ENCODE data around the gene PEMT. TPM values are rescaled to one million over a fixed set of nuclear protein-coding genes. Genes with fewer than 3 reads are reported as not detected.

Gene PEMT
- total RNA-seq, 1 experiment from 2014 or later: 25.6 TPM

DNA sequence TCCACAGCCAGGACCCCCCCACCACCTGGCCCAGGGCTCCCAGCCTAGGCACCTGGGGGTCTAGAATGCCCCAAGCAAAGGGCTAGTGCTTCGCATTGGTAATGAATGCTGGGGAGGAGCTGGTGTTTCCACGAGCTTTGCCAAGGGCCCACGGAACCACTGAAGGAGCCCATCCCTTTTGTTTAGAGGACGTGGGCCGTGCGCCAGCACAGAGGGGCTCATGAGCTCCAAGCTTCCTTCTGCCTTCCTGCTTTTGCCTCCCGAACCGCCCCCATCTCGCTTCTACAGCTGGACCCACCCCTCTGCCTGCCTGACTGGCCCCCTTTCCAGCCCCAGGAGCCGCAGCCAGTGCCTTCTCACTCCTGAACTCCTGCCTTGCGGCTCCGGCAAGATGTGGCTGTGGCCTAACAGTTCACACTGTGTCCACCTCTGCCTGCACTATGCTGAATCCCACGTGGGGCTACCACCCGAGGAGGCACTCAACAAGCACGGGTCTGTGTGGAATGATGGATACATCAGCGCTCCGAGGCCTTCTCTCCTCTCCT is 63.5 kb downstream of the PEMT start:
- CTCF ChIA-PET: no interaction called here
- no peak for DNase-seq
- Mint-ChIP-seq H3K4me1 (ENCODE audit: low read depth, unreplicated experiment) (no peaks in the 10 kb centered on the region), H3K36me3 (ENCODE audit: insufficient read depth, unreplicated experiment) (no peaks in the 10 kb centered on the region), H3K4me3 (ENCODE audit: low read depth, unreplicated experiment) (no peak overlapping the region), H3K27me3 (ENCODE audit: unreplicated experiment) (no peaks in the 10 kb centered on the region), H3K9me3 (ENCODE audit: low read depth, unreplicated experiment) (no peaks in the 10 kb centered on the region), H3K27ac (ENCODE audit: unreplicated experiment) (no peak overlapping the region)
- intact Hi-C loops (cut with micrococcal nuclease; ENCODE audit: unreplicated experiment): no loop called here
- TF ChIP-seq, protein P1, sequence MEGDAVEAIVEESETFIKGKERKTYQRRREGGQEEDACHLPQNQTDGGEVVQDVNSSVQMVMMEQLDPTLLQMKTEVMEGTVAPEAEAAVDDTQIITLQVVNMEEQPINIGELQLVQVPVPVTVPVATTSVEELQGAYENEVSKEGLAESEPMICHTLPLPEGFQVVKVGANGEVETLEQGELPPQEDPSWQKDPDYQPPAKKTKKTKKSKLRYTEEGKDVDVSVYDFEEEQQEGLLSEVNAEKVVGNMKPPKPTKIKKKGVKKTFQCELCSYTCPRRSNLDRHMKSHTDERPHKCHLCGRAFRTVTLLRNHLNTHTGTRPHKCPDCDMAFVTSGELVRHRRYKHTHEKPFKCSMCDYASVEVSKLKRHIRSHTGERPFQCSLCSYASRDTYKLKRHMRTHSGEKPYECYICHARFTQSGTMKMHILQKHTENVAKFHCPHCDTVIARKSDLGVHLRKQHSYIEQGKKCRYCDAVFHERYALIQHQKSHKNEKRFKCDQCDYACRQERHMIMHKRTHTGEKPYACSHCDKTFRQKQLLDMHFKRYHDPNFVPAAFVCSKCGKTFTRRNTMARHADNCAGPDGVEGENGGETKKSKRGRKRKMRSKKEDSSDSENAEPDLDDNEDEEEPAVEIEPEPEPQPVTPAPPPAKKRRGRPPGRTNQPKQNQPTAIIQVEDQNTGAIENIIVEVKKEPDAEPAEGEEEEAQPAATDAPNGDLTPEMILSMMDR (IDR thresholded peaks at IDR 0.05; ENCODE audit: unreplicated experiment): no peak
- no TSS peak for BruUV-seq (replicated peaks)

DNA sequence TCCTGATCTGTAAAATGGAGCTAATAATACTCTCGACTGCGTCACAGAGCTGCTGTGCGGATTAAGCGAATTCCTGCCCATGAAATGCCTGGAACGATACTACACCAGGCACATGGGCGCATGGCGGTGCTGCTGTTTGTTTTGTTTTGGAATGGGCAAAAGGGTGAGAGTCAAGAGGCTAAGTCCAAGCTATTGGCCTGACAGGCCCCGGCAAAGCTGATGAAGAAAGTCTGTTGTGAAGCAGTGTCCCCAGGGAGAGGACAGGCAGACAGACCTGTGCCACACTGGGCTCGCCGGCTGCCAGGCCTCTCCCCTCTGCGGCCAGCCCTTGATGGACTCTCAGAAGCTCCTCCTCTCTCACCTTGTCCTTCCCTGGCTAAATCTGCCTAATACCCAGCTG is 64.0 kb downstream of the PEMT start:
- Mint-ChIP-seq H3K27me3 (ENCODE audit: unreplicated experiment) (no peaks in the 10 kb centered on the region), H3K4me1 (ENCODE audit: low read depth, unreplicated experiment) (no peaks in the 10 kb centered on the region), H3K36me3 (ENCODE audit: insufficient read depth, unreplicated experiment) (no peaks in the 10 kb centered on the region), H3K27ac (ENCODE audit: unreplicated experiment) (no peak overlapping the region), H3K4me3 (ENCODE audit: low read depth, unreplicated experiment) (no peak overlapping the region), H3K9me3 (ENCODE audit: low read depth, unreplicated experiment) (no peaks in the 10 kb centered on the region)
- intact Hi-C loops (cut with micrococcal nuclease; ENCODE audit: unreplicated experiment): no loop called here
- no peak for DNase-seq
- BruUV-seq (replicated peaks): no TSS peak
- TF ChIP-seq, protein P1 (IDR thresholded peaks at IDR 0.05; ENCODE audit: unreplicated experiment): no peak
- CTCF ChIA-PET: interaction anchor here (0.7 kb wide), 1 partner anchor 20 kb away, joined by 3 read pairs; no protein-coding TSS in a partner anchor

DNA sequence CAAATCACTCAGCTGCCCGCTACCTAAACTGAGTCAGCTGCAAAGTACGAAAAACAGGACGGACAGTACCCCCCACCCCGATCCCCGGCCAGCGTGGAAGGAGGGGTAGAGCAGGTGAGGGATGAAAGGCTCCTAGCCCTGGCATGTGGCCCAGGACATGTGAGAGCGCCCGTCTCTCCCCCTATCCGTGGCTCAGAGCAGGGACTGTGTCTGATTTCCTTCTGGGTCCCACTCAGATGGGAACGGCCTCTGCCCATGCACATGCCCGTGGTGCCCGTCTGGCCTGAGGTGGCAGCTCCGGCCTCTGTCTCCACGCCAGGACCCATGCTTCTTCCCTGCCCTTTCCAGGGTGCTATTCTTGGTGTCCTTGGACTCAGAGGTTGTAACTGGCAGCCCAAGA is 65.1 kb downstream of the PEMT start:
- Mint-ChIP-seq H3K4me1 (ENCODE audit: low read depth, unreplicated experiment) (no peaks in the 10 kb centered on the region), H3K4me3 (ENCODE audit: low read depth, unreplicated experiment) (no peak overlapping the region), H3K27ac (ENCODE audit: unreplicated experiment) (no peak overlapping the region), H3K27me3 (ENCODE audit: unreplicated experiment) (no peaks in the 10 kb centered on the region), H3K9me3 (ENCODE audit: low read depth, unreplicated experiment) (no peaks in the 10 kb centered on the region), H3K36me3 (ENCODE audit: insufficient read depth, unreplicated experiment) (peaks cover 3% of the 10 kb centered on the region)
- no TSS peak for BruUV-seq (replicated peaks)
- TF ChIP-seq, protein P1 (IDR thresholded peaks at IDR 0.05; ENCODE audit: unreplicated experiment): no peak
- no peak for DNase-seq
- intact Hi-C loops (cut with micrococcal nuclease; ENCODE audit: unreplicated experiment): no loop called here
- CTCF ChIA-PET: no interaction called here

DNA sequence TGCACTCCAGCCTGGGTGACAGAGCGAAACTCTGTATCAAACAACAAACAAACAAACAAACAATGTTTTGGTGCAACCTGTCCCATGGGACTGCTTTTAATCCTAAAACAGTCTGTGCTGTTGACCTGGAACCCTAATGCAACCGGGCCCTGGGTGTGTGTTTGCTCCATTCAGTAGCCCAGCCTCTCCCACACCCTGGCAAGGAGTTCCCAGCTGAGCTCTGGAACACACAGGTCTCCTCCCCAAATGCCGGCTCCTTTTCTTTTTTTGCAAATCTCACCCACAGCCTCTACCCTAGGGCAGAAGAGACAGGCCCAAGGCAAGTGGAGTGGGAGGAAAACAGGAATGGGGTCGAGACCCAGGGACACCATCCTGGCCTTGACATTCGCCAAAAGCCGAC is 65.6 kb downstream of the PEMT start:
- CTCF ChIA-PET: no interaction called here
- no peak for DNase-seq
- no TSS peak for BruUV-seq (replicated peaks)
- intact Hi-C loops (cut with micrococcal nuclease; ENCODE audit: unreplicated experiment): no loop called here
- Mint-ChIP-seq H3K4me3 (ENCODE audit: low read depth, unreplicated experiment) (no peak overlapping the region), H3K27me3 (ENCODE audit: unreplicated experiment) (no peaks in the 10 kb centered on the region), H3K4me1 (ENCODE audit: low read depth, unreplicated experiment) (no peaks in the 10 kb centered on the region), H3K27ac (ENCODE audit: unreplicated experiment) (no peak overlapping the region), H3K9me3 (ENCODE audit: low read depth, unreplicated experiment) (no peaks in the 10 kb centered on the region), H3K36me3 (ENCODE audit: insufficient read depth, unreplicated experiment) (peaks cover 3% of the 10 kb centered on the region)
- TF ChIP-seq, protein P1 (IDR thresholded peaks at IDR 0.05; ENCODE audit: unreplicated experiment): no peak

All from Calu3 (cell line).